HG02763 (cell line): ENCODE data around the gene INMT.
"Not testable (repeated sequence)": the region's sequence is repeated elsewhere in the genome, so short reads cannot be mapped to it uniquely, and the experiment has no call there.

Experiments used
- ATAC-seq: cut with Tn5 transposase; IDR thresholded peaks from one replicate; pipeline ENCODE4 v1.9.1; 2021; ENCODE audit warnings: mild to moderate bottlenecking, moderate library complexity; ENCODE audit not compliant: unreplicated experiment

Gene INMT

GRCh38 chr7:30751696-30752273 is at the start of gene INMT:
Gene INMT (plus strand): TSS chr7:30752135. CDS start chr7:30752151, 16 bp downstream.
- ATAC-seq: no peak

DNA sequence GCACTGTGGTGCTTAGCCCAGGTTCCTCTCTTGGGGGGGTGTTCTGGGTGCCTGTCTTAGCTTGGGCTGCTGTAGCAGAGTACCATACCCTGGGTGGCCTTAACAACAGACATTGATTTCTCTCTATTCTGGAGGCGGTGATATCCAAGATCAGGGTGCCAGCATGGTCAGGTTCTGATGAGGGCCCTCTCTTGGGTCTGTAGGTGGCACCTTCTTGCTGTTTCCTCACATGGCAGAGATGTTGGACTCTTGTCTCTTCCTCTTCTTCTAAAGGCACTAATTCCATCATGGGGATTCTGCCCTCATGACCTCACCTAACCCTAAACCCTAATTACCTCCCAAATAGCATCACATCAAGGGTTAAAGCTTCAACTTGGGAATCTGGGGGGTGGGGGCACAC is 49.7 kb upstream of the INMT start:
- ATAC-seq: no peak

DNA sequence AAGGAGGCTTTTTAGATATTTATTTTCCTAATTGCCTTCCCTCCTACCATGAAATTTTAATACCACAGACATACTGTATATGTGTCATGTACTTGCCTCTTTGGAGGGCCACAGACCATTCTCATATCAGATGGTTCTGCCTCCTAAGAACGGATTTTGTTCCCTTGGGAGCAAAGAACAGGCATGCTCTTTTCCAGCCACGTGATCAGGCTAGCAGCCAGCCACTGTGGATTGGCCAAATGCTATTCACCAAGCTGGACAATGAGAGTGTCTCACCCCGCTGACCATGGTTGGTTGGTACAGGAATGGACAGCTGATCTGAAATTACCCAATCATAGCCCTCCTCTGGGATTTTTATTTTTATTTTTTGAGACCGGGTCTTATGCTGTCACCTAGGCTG is 48.2 kb upstream of the INMT start:
- no peak for ATAC-seq

- no peak for ATAC-seq
Observed at GRCh38 chr7:30705008-30705407, 46.9 kb upstream of the INMT start.

DNA sequence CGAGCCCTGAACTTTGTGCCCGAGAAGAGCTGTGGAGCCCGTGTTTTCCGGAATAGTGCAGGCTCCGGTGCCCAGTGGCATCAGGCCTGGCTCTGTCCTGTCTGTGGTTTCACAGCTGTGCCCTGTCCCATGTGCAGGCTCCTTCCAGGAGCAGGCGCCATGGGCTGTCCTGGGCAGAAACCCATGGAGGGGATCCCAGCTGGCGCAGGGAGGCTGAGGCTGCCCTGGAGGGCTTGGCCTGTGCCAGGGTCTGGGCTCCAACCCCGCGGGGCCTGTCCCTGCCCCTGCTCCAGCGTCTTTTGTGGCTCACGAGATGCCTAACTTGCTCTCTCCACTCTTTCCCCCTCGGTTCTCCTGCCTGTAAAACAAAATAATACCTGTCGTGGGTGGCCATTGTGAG is 46.3 kb upstream of the INMT start:
- ATAC-seq: no peak

GRCh38 chr7:30706316-30706715 is 45.6 kb upstream of the INMT start:
- no peak for ATAC-seq

DNA sequence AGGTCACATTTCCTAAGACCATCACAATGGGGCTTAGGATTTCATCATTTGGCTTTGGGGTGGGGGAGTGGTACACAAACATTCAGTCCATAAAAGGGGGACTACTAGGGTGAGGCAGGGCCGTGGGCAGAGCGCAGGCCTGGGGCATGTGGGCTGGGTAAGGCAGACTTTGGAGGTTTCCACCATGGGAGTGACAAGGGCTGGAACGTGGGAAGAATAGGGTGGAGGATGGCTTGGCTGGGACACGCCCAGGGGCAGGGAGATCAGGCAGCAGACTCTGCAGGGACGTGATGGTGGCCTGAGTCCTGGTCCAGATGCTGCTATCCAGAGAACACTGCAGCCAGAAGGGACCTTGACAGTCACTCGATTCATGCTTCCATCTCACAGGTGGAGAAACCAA is 45.0 kb upstream of the INMT start:
- ATAC-seq: no peak

- ATAC-seq: no peak
Observed at GRCh38 chr7:30707391-30708357, 44.3 kb upstream of the INMT start.

DNA sequence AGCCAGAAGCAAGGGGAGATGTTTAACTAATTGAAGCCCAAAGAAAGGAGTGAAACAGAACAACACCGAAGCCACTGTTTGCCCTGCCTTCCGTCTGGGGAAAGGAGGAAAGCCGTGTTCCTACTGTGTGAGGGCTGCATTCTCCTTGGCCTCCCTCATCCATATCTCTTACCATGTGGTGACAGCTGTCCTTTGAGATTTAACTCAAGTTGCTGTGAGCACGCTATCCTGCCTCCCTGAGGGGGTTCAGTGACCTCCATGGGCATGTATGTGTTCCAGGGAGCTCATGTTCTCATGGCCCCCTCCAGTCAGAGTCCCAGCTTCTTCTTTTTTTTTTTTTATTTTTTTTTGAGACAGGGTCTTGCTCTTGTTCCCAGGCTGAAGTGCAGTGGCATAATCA is 43.5 kb upstream of the INMT start:
- no peak for ATAC-seq

DNA sequence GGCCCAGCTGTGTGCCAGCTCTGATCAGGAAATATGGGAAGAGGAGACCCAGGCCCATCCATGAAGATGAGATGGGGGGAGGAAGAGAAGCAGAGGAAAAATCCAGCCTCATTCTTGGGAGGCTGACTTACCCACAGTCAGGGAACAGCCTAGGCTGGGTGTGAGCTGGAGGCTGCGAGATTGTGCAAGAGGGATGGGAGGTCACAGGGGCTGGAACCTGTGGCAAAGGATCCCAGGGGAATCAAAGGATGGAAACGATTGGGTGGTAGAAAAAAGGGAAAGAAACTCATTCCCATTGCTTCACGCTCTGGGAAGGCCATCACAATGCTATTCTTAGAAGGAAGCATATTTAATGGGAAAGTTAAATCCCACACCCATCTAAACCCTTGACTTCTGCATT is 43.0 kb upstream of the INMT start:
- ATAC-seq: no peak

- ATAC-seq: no peak
Observed at GRCh38 chr7:30709549-30709948, 42.4 kb upstream of the INMT start.

GRCh38 chr7:30710669-30711068 is 41.3 kb upstream of the INMT start:
- no peak for ATAC-seq

- no peak for ATAC-seq
Observed at GRCh38 chr7:30713392-30713791, 38.5 kb upstream of the INMT start.

GRCh38 chr7:30714129-30714528 is 37.8 kb upstream of the INMT start:
- no peak for ATAC-seq

DNA sequence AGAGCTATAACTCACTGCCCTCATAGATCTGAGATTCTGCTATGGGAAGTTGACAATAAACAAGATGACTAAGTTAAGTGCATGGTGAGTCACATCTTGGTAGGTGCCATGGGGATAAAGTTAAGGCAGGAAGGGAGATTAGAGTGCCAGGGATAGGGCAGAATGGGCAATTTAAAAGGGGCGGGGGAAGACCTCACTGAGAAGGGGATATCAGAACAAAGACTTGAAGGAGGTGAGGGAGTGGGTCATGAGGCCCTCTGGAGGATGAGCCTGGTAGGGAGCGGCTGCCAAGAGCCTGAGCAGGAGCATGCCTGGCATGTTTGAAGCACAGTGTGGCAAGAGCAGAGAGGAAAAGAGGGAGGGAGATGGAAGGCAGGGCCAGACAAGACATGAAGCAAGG is 34.8 kb upstream of the INMT start:
- no peak for ATAC-seq

- not testable (repeated sequence) for ATAC-seq
Observed at GRCh38 chr7:30719434-30719833, 32.5 kb upstream of the INMT start.

DNA sequence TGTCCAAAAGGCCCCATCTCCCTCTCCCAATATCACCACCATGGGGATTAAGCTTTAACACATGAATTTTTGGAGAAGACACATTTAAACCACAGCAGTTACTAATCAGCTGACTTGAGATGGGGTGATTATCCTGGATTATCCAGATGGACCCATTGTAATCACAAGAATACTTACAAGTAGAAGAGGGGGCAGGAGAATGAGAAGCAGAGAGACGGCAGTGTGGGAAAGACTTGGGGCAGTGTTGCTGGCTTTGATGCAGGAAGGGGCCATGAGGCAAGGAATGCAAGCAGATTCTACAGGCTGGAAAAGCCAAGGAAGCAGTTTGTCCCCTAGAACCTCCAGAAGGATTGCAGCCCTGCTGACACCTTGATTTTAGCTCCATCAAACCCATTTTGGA is 30.7 kb upstream of the INMT start:
- ATAC-seq: no peak

- no peak for ATAC-seq
Observed at GRCh38 chr7:30722187-30722586, 29.7 kb upstream of the INMT start.

- no peak for ATAC-seq
Observed at GRCh38 chr7:30722671-30723070, 29.3 kb upstream of the INMT start.

DNA sequence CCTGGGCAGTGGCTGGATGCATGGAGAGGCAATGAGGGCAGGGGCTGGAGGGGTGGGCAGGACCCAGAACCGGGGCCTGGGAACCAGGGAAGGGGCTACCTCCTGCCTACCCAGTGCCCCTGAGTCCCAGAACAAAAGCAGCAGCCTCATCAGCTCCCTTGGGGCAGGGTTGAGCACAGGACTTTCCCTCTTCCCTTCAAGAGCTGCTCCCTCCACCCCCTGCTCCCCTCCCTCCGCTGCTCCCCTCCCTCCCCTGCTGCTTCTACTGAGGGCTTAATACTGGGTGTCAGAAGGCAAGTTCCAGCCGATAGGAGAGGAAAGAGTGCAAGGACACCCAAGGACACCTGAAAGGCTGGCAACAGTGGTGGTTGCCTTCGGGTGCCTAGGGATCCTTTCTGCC is 28.2 kb upstream of the INMT start:
- no peak for ATAC-seq

DNA sequence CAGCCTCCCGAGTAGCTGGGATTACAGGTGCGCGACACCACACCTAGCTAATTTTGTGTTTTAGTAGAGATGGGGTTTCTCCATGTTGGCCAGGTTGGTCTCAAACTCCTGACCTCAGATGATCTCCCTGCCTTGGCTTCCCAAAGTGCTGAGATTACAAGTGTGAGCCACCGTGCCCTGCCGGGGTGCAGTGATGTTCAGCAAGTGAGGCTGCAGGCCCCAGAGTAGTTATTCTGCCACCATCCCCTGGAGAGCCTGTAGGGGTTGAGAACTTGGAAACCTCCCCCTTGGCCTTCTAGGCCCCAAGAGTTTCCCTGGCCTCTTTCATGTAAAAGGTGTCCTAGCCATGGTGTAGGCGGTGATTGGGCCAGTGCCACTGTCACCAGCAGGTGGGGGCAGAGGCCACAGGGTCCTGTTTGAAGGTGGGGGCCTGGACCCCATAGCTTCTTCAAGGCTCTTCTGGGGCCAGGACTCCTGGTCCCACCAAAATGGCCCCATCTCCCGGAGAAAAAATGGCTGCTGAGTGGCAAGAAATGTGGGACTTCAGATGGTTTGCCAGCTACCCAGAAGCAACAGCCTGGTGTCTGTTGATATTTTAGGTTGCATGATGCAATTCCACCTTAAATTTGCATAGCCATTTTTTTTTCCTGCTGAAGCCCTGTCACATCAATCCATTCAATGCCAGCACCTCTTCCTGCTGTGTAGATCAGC is 25.5 kb upstream of the INMT start:
- ATAC-seq: no peak
